Measurements from ENCODE around the gene MASP2.

- no peak for TF ChIP-seq CTCF (IDR thresholded peaks at IDR 0.05)
- TF ChIP-seq SIN3A (IDR thresholded peaks at IDR 0.05; ENCODE audit: borderline replicate concordance, low read depth, low read length) = no peak
- no peak for TF ChIP-seq POLR2AphosphoS5 (IDR thresholded peaks at IDR 0.05; ENCODE audit: low read depth, low read length)
- no peak for TF ChIP-seq USF1 (IDR thresholded peaks at IDR 0.05; ENCODE audit: borderline replicate concordance, low read depth)
- TF ChIP-seq RFX5 (IDR thresholded peaks at IDR 0.05; ENCODE audit: low read length) = no peak
- TF ChIP-seq REST (IDR thresholded peaks at IDR 0.05; ENCODE audit: low read depth, low read length) = no peak
- TF ChIP-seq RAD21 (IDR thresholded peaks at IDR 0.05; ENCODE audit: low read length) = no peak
These were observed 67.5 kb downstream of the MASP2 start for GRCh38 chr1:10979483-10979920.

Data from SK-N-SH (cell line).